Measurements from ENCODE around the gene SIRPG.

The SIRPG gene

GRCh38 chr20:1587781-1588532 is 69.6 kb downstream of the SIRPG start:
- no peak for DNase-seq

DNA sequence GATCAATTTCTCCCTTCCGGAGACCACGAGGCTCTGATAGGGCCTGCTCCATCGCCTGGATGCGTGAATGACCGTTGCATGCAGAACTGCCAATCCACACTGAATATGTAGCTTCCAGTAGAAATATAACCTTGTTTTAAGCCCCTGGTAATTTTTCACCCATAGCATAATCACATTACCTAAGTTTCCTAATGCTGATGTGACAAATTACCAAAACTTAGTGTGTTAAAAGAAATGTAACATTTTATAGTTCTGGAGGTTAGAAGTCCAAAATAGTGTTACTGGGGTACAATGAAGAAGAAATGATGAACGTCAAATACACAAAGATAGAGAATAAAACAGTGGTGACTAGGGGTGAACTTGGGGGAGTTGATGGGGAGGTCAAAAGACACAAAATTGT is 78.1 kb downstream of the SIRPG start:
- DNase-seq, result no peak
